Left lung (tissue), 10 donors: ENCODE results near the gene OPCML. TPM values are rescaled to one million over a fixed set of nuclear protein-coding genes. Genes with fewer than 3 reads are reported as not detected.

ENCODE experiments used
- ATAC-seq: fragments of 200-7000 bp; cut with Tn5 transposase; one replicate; pipeline ENCODE4 v1.9.1; 2020; ENCODE audit warnings: moderate library complexity
- DNase-seq, 4 donors: peaks; one replicate each; pipeline ENCODE4 v3.0.0-alpha.2; 2013 to 2020
- H3K27ac ChIP-seq, 2 donors: fragments of 200-600 bp; sonication (generic) in 1 of 2; one replicate each; pipeline versions ENCODE4 v1.5.0 to v1.8.0; 2020 to 2021
- H3K27me3 ChIP-seq, 2 donors: fragments of 200-600 bp; sonication (generic) in 1 of 2; one replicate each; pipeline versions ENCODE4 v1.5.0 to v1.8.0; 2020 to 2021
- H3K36me3 ChIP-seq, 2 donors: fragments of 200-600 bp; sonication (generic) in 1 of 2; one replicate each; pipeline versions ENCODE4 v1.5.0 to v1.8.0; 2020 to 2021
- H3K4me1 ChIP-seq, 2 donors: fragments of 200-600 bp; one replicate each; pipeline ENCODE4 v1.8.0; 2021
- H3K4me3 ChIP-seq, 2 donors: fragments of 200-600 bp; sonication (generic) in 1 of 2; one replicate each; pipeline versions ENCODE4 v1.5.0 to v1.8.0; 2020 to 2021; ENCODE audit warnings: mild to moderate bottlenecking in 1 of 2
- H3K9me3 ChIP-seq, 2 donors: fragments of 200-600 bp; sonication (generic) in 1 of 2; one replicate each; pipeline versions ENCODE4 v1.5.0 to v1.8.0; 2020 to 2021
- CTCF ChIP-seq, 2 donors: fragments of 200-600 bp; sonication (generic) in 1 of 2; IDR thresholded peaks; one replicate each; pipeline versions ENCODE4 v1.5.0 to v1.8.0; 2021; ENCODE audit warnings: antibody characterized with exemption in 2 of 2
- intact Hi-C, 2 donors: fragments of 100-400 bp; cut with DNase I; formaldehyde crosslinking; loops; one replicate each; pipeline versions ENCODE4 v1.11.2 to v1.14.2; 2022
- polyA plus RNA-seq, 6 donors: library from polyadenylated mRNA; unstranded; fragments of 120-200 nt; gene quantifications; one replicate each; pipeline ENCODE4 v1.2.1, GENCODE V29; 2013; ENCODE audit not compliant: insufficient read length in 6 of 6
- total RNA-seq, 2 donors: library from RNA; stranded (reverse); fragmentation: NEBNext Ultra II Directional; extraction: Animal tissue kit (Norgen Biotek cat#: 25700); gene quantifications; one replicate each; pipeline ENCODE4 v1.2.1, GENCODE V29; 2021
- donor health status: DM: no; HTN: yes; CAD: no.
- donor health status: DM: no; HTN: no; CAD: no.

Gene OPCML
- total and polyA plus RNA-seq, 8 donors = 0.98 to 5.3 (median 1.9) TPM; not detected in 2

GRCh38 chr11:132983641-132983978, 548.7 kb downstream of the OPCML start:
- H3K9me3 ChIP-seq = no peaks in the 10 kb centered on the region
- H3K27me3 ChIP-seq = peaks cover 0 to 4% of the 10 kb centered on the region in 2 donors
- H3K4me1 ChIP-seq = no peaks in the 10 kb centered on the region
- no peak for DNase-seq
- H3K4me3 ChIP-seq = no peak overlapping the region
- no peaks in the 10 kb centered on the region for H3K36me3 ChIP-seq
- no peak overlapping the region for H3K27ac ChIP-seq
- intact Hi-C loops = no loop called here
- no peak for ATAC-seq
- no peak for TF ChIP-seq CTCF (IDR thresholded peaks at IDR 0.05)

GRCh38 chr11:132982772-132983640, 549.3 kb downstream of the OPCML start:
- TF ChIP-seq CTCF (IDR thresholded peaks at IDR 0.05) = no peak
- Histone ChIP-seq H3K4me1 (no peaks in the 10 kb centered on the region), H3K27ac (no peak overlapping the region), H3K36me3 (no peaks in the 10 kb centered on the region), H3K9me3 (no peaks in the 10 kb centered on the region), H3K4me3 (no peak overlapping the region), H3K27me3 (peaks cover 0 to 4% of the 10 kb centered on the region in 2 donors)
- ATAC-seq (no peak), DNase-seq (peak in 1 of 4 donors; percentile 24)
- intact Hi-C loops = no loop called here

- Histone ChIP-seq H3K9me3 (no peaks in the 10 kb centered on the region), H3K4me1 (no peaks in the 10 kb centered on the region), H3K27me3 (peaks cover 0 to 4% of the 10 kb centered on the region in 2 donors), H3K27ac (no peak overlapping the region), H3K4me3 (no peak overlapping the region), H3K36me3 (no peaks in the 10 kb centered on the region)
- no peak for TF ChIP-seq CTCF (IDR thresholded peaks at IDR 0.05)
- intact Hi-C loops = no loop called here
- no peak for DNase-seq
- ATAC-seq = no peak
Measured at GRCh38 chr11:132981131-132981956, 551.0 kb downstream of the OPCML start.

GRCh38 chr11:132980670-132981069, 551.6 kb downstream of the OPCML start:
- H3K4me3 ChIP-seq = no peak overlapping the region
- no peaks in the 10 kb centered on the region for H3K9me3 ChIP-seq
- TF ChIP-seq CTCF (IDR thresholded peaks at IDR 0.05) = no peak
- no peak overlapping the region for H3K27ac ChIP-seq
- intact Hi-C loops = no loop called here
- ATAC-seq (no peak), DNase-seq (no peak)
- no peaks in the 10 kb centered on the region for H3K36me3 ChIP-seq
- H3K4me1 ChIP-seq = no peaks in the 10 kb centered on the region
- peaks cover 0 to 4% of the 10 kb centered on the region in 2 donors for H3K27me3 ChIP-seq

GRCh38 chr11:132977746-132978145, 554.6 kb downstream of the OPCML start:
- no peak for DNase-seq
- Histone ChIP-seq H3K27me3 (peaks cover 0 to 4% of the 10 kb centered on the region in 2 donors), H3K4me3 (no peak overlapping the region), H3K9me3 (no peaks in the 10 kb centered on the region), H3K4me1 (no peaks in the 10 kb centered on the region), H3K36me3 (no peaks in the 10 kb centered on the region), H3K27ac (no peak overlapping the region)
- no peak for TF ChIP-seq CTCF (IDR thresholded peaks at IDR 0.05)
- intact Hi-C loops = no loop called here
- ATAC-seq = no peak
